ENCODE results near the gene KANSL1L. TPM values are rescaled to one million over a fixed set of nuclear protein-coding genes. Genes with fewer than 3 reads are reported as not detected.
A peak's percentile ranks its signal among the peaks of the same experiment; 100 is the strongest.

Gene KANSL1L
- total RNA-seq, 1 donor from 2014 or later, result 32.7 TPM

DNA sequence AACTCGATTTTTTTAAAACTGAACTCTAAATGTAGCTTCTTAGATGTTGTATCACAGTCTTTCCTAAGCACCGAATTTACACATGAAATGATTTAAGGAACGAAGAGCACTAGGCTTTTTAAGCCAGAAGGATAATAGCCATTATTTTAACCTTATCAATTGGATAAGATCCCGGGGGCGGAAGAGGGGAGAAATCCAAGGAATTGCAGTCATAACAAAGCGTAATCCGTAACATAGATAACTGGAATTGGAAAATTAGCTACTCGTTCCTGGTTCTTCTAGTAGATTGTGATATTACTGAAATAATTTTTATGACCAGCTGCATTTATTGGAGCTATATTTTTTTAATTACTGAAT is 988 bp upstream of the KANSL1L start:
- TF ChIP-seq, protein P1, sequence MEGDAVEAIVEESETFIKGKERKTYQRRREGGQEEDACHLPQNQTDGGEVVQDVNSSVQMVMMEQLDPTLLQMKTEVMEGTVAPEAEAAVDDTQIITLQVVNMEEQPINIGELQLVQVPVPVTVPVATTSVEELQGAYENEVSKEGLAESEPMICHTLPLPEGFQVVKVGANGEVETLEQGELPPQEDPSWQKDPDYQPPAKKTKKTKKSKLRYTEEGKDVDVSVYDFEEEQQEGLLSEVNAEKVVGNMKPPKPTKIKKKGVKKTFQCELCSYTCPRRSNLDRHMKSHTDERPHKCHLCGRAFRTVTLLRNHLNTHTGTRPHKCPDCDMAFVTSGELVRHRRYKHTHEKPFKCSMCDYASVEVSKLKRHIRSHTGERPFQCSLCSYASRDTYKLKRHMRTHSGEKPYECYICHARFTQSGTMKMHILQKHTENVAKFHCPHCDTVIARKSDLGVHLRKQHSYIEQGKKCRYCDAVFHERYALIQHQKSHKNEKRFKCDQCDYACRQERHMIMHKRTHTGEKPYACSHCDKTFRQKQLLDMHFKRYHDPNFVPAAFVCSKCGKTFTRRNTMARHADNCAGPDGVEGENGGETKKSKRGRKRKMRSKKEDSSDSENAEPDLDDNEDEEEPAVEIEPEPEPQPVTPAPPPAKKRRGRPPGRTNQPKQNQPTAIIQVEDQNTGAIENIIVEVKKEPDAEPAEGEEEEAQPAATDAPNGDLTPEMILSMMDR (IDR thresholded peaks at IDR 0.05; ENCODE audit: unreplicated experiment), result no peak
- H3K36me3 Mint-ChIP-seq (ENCODE audit: insufficient read depth), result no peaks in the 10 kb centered on the region
- no peaks in the 10 kb centered on the region for H3K27me3 Mint-ChIP-seq
- DNase-seq (ENCODE audit: low spot score, unreplicated experiment), result no peak
- H3K4me3 Mint-ChIP-seq (ENCODE audit: low read depth), result peak overlapping the region; percentile 90
- peak overlapping the region; percentile 98 for H3K27ac Mint-ChIP-seq
- H3K4me1 Mint-ChIP-seq (ENCODE audit: low read depth), result peaks cover 24% of the 10 kb centered on the region
- no peaks in the 10 kb centered on the region for H3K9me3 Mint-ChIP-seq (ENCODE audit: low read depth)

DNA sequence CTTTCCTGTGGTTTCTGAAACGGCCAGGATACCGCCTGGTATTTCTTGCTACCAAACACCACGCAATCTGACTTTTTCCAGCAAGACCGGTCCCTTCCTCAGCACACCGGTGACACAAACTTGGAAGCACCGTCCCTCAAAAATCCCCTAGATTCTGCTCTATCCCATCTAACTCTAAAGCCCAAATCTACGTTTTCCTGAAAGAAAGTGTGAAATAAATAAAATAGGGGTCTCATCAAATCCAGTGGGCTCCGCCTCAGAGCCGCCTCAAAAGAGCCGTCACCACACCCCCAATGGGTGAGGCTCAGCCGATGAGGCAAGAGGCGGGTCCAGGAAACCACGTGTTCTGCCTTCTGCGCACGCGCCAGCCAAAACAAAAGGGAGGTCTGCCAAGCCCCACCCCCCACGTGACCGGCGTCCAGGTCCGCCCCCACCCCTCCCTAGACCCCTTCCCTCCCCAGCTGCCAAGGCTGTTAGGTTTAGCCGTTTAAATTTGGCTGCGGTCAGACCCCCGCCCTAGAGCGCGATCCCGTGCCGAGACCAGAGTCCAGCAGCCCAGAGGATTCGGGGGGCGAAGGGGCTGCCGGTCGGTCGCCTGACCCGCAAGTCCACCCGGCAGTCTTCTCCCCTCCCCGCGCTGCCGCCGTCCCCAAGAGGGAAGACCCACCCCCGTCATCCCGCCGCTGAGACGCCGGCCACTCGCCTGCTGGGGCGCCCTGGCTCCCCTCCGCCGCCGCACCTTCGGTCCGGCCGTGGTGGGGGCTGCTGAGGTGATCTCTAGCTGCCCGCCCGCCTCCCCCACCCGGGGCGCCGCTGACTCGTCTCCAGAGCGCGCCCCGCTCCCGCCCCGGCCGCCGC is 534 bp downstream of the KANSL1L start:
- no peaks in the 10 kb centered on the region for H3K36me3 Mint-ChIP-seq (ENCODE audit: insufficient read depth)
- TF ChIP-seq, protein P1 (IDR thresholded peaks at IDR 0.05; ENCODE audit: unreplicated experiment), result peak; percentile 17

DNA sequence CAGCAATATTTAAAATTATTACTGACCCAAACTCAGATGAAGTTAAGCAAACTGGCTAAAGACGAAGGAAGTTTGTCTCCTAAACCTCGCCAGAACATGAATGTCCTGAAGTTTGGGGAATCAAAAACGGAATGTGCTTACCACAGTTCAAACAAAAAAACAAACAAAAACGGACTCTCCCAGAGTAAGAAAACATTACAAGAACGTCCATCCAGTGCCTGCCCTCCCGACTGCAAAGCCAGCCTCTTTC is 1.1 kb downstream of the KANSL1L start:
- Mint-ChIP-seq H3K4me1 (ENCODE audit: low read depth) (peaks cover 26% of the 10 kb centered on the region), H3K4me3 (ENCODE audit: low read depth) (peak overlapping the region; percentile 99), H3K27me3 (no peaks in the 10 kb centered on the region), H3K27ac (peak overlapping the region; percentile 98), H3K36me3 (ENCODE audit: insufficient read depth) (no peaks in the 10 kb centered on the region), H3K9me3 (ENCODE audit: low read depth) (no peaks in the 10 kb centered on the region)
- TF ChIP-seq, protein P1 (IDR thresholded peaks at IDR 0.05; ENCODE audit: unreplicated experiment), result no peak
- no peak for DNase-seq (ENCODE audit: low spot score, unreplicated experiment)

More for the DNA sequence above, 534 bp downstream of the KANSL1L start:
- Mint-ChIP-seq H3K9me3 (ENCODE audit: low read depth) (no peaks in the 10 kb centered on the region), H3K4me1 (ENCODE audit: low read depth) (peaks cover 26% of the 10 kb centered on the region), H3K27ac (peak overlapping the region; percentile 98), H3K27me3 (no peaks in the 10 kb centered on the region), H3K4me3 (ENCODE audit: low read depth) (peak overlapping the region; percentile 99)
- DNase-seq (ENCODE audit: low spot score, unreplicated experiment), result peak; percentile 97

DNA sequence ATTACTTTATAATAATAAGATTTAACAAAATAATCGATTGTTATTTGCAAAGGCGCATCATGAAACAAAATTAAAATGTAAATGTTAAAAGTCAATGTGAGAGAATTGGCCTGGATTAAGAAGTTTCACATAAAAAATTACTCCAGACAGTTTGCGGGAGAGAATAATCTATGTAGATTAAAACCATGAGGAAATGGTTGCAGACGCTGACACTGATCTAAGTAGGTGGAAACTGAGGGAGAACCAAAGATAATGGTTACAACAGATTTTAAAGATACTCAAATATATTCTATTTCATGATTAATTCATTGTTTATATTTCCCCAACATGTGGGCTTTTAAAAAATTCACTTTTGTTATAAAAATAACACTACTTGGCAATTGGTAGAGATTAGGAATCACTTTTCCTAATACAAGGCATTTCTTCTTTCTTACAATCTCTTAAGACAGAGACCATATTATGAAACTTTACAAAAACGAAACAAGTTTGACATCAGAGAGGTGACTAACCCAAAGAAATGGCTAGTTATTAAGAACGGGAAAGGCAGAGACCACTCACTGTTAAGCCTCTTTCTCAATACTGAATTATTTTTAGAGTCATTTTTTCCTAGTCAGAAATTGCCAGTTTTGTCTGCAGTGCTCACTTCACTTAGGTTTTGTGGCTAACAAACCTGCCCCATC is 1.6 kb downstream of the KANSL1L start:
- Mint-ChIP-seq H3K36me3 (ENCODE audit: insufficient read depth) (no peaks in the 10 kb centered on the region), H3K4me3 (ENCODE audit: low read depth) (peak overlapping the region; percentile 99), H3K27ac (peak overlapping the region; percentile 98), H3K9me3 (ENCODE audit: low read depth) (no peaks in the 10 kb centered on the region), H3K4me1 (ENCODE audit: low read depth) (peaks cover 26% of the 10 kb centered on the region), H3K27me3 (no peaks in the 10 kb centered on the region)
- DNase-seq (ENCODE audit: low spot score, unreplicated experiment), result no peak
- TF ChIP-seq, protein P1 (IDR thresholded peaks at IDR 0.05; ENCODE audit: unreplicated experiment), result no peak

DNA sequence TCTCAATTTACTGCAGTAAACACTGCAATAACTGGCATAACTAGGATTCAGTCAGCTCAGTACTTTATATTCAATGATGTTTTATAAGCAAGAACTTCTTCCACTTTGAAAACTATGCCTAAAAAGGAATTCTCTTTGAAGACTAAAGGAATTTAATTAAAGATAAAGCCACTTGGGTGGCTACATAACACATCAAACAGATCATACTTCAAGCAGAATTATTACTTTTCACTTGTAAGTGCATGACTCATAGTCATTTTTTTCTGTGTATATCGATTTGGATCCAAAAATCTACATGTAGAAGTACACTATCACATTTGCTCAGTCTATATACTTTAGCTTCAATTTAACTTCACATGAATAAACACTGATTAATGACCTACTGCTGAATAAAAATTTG is 4.0 kb downstream of the KANSL1L start:
- H3K36me3 Mint-ChIP-seq (ENCODE audit: insufficient read depth), result no peaks in the 10 kb centered on the region

More for the DNA sequence above, 4.0 kb downstream of the KANSL1L start:
- H3K9me3 Mint-ChIP-seq (ENCODE audit: low read depth), result no peaks in the 10 kb centered on the region
- H3K4me1 Mint-ChIP-seq (ENCODE audit: low read depth), result peaks cover 35% of the 10 kb centered on the region
- H3K4me3 Mint-ChIP-seq (ENCODE audit: low read depth), result no peak overlapping the region
- TF ChIP-seq, protein P1 (IDR thresholded peaks at IDR 0.05; ENCODE audit: unreplicated experiment), result no peak
- no peak overlapping the region for H3K27ac Mint-ChIP-seq
- H3K27me3 Mint-ChIP-seq, result no peaks in the 10 kb centered on the region
- DNase-seq (ENCODE audit: low spot score, unreplicated experiment), result no peak
